Activated CD8-positive, alpha-beta T cell treated with anti-CD3 and anti-CD28 coated beads for 36 hours (primary cell): Measurements from ENCODE around the gene MYDGF. TPM values are rescaled to one million over a fixed set of nuclear protein-coding genes. Genes with fewer than 3 reads are reported as not detected.
A peak's percentile ranks its signal among the peaks of the same experiment; 100 is the strongest.

ENCODE experiments used
- ATAC-seq: fragments of 200-7000 bp; cut with Tn5 transposase; one replicate; pipeline ENCODE4 v1.10.0; 2021; ENCODE audit warnings: mild to moderate bottlenecking, moderate library complexity
- CTCF ChIA-PET: fragments of 350-600 bp; sonication (Branson Sonifier 250); formaldehyde crosslinking; loops from one replicate; lab custom pipeline; 2021; ENCODE audit warnings: antibody characterized with exemption; lab: Charles Lee
- POLR2A ChIA-PET: fragments of 350-600 bp; sonication (Branson Sonifier 250); formaldehyde crosslinking; loops from one replicate; lab custom pipeline; 2021; ENCODE audit warnings: antibody characterized with exemption; lab: Charles Lee
- DNase-seq: peaks from one replicate; pipeline ENCODE4 v3.0.0-alpha.2; 2020
- H3K27ac Mint-ChIP-seq: one replicate; pipeline ENCODE4 v1.8.0; 2021; ENCODE audit warnings: mild to moderate bottlenecking, mixed read lengths
- H3K27me3 Mint-ChIP-seq: one replicate; pipeline ENCODE4 v1.8.0; 2021; ENCODE audit warnings: mixed read lengths
- H3K36me3 Mint-ChIP-seq: one replicate; pipeline ENCODE4 v1.8.0; 2021; ENCODE audit warnings: low read depth, mixed read lengths
- H3K4me1 Mint-ChIP-seq: one replicate; pipeline ENCODE4 v1.8.0; 2021; ENCODE audit warnings: low read depth, mixed read lengths
- H3K4me3 Mint-ChIP-seq: one replicate; pipeline ENCODE4 v1.8.0; 2021; ENCODE audit warnings: mild to moderate bottlenecking, moderate library complexity, mixed read lengths
- H3K9me3 Mint-ChIP-seq: one replicate; pipeline ENCODE4 v1.8.0; 2021; ENCODE audit warnings: mixed read lengths
- CTCF ChIP-seq: fragments of 200-600 bp; IDR thresholded peaks from one replicate; pipeline ENCODE4 v1.8.0; 2022; ENCODE audit warnings: antibody characterized with exemption, mild to moderate bottlenecking
- intact Hi-C: fragments of 100-400 bp; cut with micrococcal nuclease; formaldehyde crosslinking; loops from one replicate; pipeline ENCODE4 v1.10.0; 2022
- total RNA-seq, 2 experiments: library from RNA; stranded (reverse); gene quantifications; one replicate each; pipeline ENCODE4 v1.2.3, GENCODE V29; 2021

The MYDGF gene
- total RNA-seq, 2 experiments from 2014 or later = 58.3 to 62.1 TPM

GRCh38 chr19:4673726-4674125, 3.6 kb upstream of the MYDGF start:
- Mint-ChIP-seq H3K36me3 (peaks cover 17% of the 10 kb centered on the region), H3K4me1 (peaks cover 4% of the 10 kb centered on the region), H3K27me3 (no peaks in the 10 kb centered on the region), H3K4me3 (no peak overlapping the region), H3K27ac (no peak overlapping the region), H3K9me3 (no peaks in the 10 kb centered on the region)
- intact Hi-C loops = no loop called here
- TF ChIP-seq CTCF = no peak
- ChIA-PET CTCF (interaction anchor here (1.1 to 1.3 kb wide), 2 partner anchors 117 to 136 kb away, joined by 4 read pairs; partner anchors contain the start of gene FEM1A), POLR2A (interaction anchor here (0.5 kb wide), 1 partner anchor 23 kb away, joined by 3 read pairs; no protein-coding TSS in a partner anchor)
- ATAC-seq (no peak), DNase-seq (no peak)

- ATAC-seq = no peak
- intact Hi-C loops = no loop called here
- Mint-ChIP-seq H3K9me3 (no peaks in the 10 kb centered on the region), H3K36me3 (peaks cover 16% of the 10 kb centered on the region), H3K27ac (no peak overlapping the region), H3K27me3 (no peaks in the 10 kb centered on the region), H3K4me1 (peaks cover 8% of the 10 kb centered on the region), H3K4me3 (no peak overlapping the region)
- CTCF ChIA-PET = interaction anchor here (1.2 to 1.3 kb wide), 2 partner anchors 37 to 118 kb away, joined by 4 read pairs; partner anchors contain the start of gene FEM1A
- POLR2A ChIA-PET = interaction anchor here (0.5 kb wide), 1 partner anchor 22 kb away, joined by 3 read pairs; no protein-coding TSS in a partner anchor
- TF ChIP-seq CTCF = no peak
- DNase-seq = no peak
These were observed 3.1 kb upstream of the MYDGF start for GRCh38 chr19:4673216-4673615.

- ChIA-PET CTCF (interaction anchor here (0.7 kb wide), 1 partner anchor 18 kb away, joined by 3 read pairs; no protein-coding TSS in a partner anchor), POLR2A (no interaction called here)
- Mint-ChIP-seq H3K27me3 (no peaks in the 10 kb centered on the region), H3K36me3 (peaks cover 13% of the 10 kb centered on the region), H3K27ac (no peak overlapping the region), H3K9me3 (no peaks in the 10 kb centered on the region), H3K4me1 (peaks cover 10% of the 10 kb centered on the region), H3K4me3 (peak overlapping the region; percentile 40)
- TF ChIP-seq CTCF = no peak
- DNase-seq (no peak), ATAC-seq (no peak)
- intact Hi-C loops = no loop called here
These were observed 1.2 kb upstream of the MYDGF start for GRCh38 chr19:4671185-4671851.

- H3K9me3 Mint-ChIP-seq = no peaks in the 10 kb centered on the region
- CTCF ChIA-PET = interaction anchor here (0.5 kb wide), 1 partner anchor 680 kb away, joined by 3 read pairs; no protein-coding TSS in a partner anchor
- ATAC-seq (no peak), DNase-seq (no peak)
- no peak overlapping the region for H3K27ac Mint-ChIP-seq
- peaks cover 15% of the 10 kb centered on the region for H3K4me1 Mint-ChIP-seq
- no peak for TF ChIP-seq CTCF
- no peak overlapping the region for H3K4me3 Mint-ChIP-seq
- intact Hi-C loops = no loop called here
- H3K36me3 Mint-ChIP-seq = peaks cover 22% of the 10 kb centered on the region
- POLR2A ChIA-PET = interaction anchor here (1.3 kb wide), 1 partner anchor 9 kb away, joined by 5 read pairs; no protein-coding TSS in a partner anchor
- no peaks in the 10 kb centered on the region for H3K27me3 Mint-ChIP-seq
These were observed 5.5 kb downstream of the MYDGF start for GRCh38 chr19:4664642-4665041.

- intact Hi-C loops = no loop called here
- peaks cover 21% of the 10 kb centered on the region for H3K36me3 Mint-ChIP-seq
- CTCF ChIA-PET = no interaction called here
- no peaks in the 10 kb centered on the region for H3K27me3 Mint-ChIP-seq
- H3K4me3 Mint-ChIP-seq = no peak overlapping the region
- no peak for TF ChIP-seq CTCF
- POLR2A ChIA-PET = no interaction called here
- no peak for DNase-seq
- no peak for ATAC-seq
- no peak overlapping the region for H3K27ac Mint-ChIP-seq
- peaks cover 5% of the 10 kb centered on the region for H3K4me1 Mint-ChIP-seq
- no peaks in the 10 kb centered on the region for H3K9me3 Mint-ChIP-seq
These were observed 7.3 kb downstream of the MYDGF start for GRCh38 chr19:4662812-4663211.
